ENCODE measurements around the gene PTPRK.

GRCh38 chr6:128118401-128118800 is 402.0 kb downstream of the PTPRK start:
- TF ChIP-seq CTCF (IDR thresholded peaks at IDR 0.05 in 2 of 3, conservative IDR thresholded peaks at IDR 0.05 in 1 of 3; ENCODE audit: control insufficient read depth in 2 of 3, extremely low read depth in 1 of 3, insufficient read depth in 1 of 3, low read depth in 3 of 3, low read length in 3 of 3) (no peak), POLR2A (IDR thresholded peaks at IDR 0.05; ENCODE audit: low read depth, low read length) (no peak), GABPA (IDR thresholded peaks at IDR 0.05; ENCODE audit: low read depth) (no peak), NFYB (IDR thresholded peaks at IDR 0.05; ENCODE audit: insufficient read depth, low read depth, low read length) (no peak), HDAC6 (IDR thresholded peaks at IDR 0.05; ENCODE audit: unreplicated experiment) (no peak), NRF1 (conservative IDR thresholded peaks at IDR 0.05; ENCODE audit: low read depth, low read length) (no peak)

Measured in GM12878 (cell line).